Metanephros (tissue), 1 donor: Measurements from ENCODE around the gene SH3PXD2B. TPM values are rescaled to one million over a fixed set of nuclear protein-coding genes. Genes with fewer than 3 reads are reported as not detected.

Experiments
- total RNA-seq: library from RNA; depleted of rRNA; stranded (reverse); fragments of >200 nt; gene quantifications from one replicate; pipeline ENCODE4 v1.2.3, GENCODE V29; 2014

Gene SH3PXD2B
- 16.2 TPM for total RNA-seq

DNA sequence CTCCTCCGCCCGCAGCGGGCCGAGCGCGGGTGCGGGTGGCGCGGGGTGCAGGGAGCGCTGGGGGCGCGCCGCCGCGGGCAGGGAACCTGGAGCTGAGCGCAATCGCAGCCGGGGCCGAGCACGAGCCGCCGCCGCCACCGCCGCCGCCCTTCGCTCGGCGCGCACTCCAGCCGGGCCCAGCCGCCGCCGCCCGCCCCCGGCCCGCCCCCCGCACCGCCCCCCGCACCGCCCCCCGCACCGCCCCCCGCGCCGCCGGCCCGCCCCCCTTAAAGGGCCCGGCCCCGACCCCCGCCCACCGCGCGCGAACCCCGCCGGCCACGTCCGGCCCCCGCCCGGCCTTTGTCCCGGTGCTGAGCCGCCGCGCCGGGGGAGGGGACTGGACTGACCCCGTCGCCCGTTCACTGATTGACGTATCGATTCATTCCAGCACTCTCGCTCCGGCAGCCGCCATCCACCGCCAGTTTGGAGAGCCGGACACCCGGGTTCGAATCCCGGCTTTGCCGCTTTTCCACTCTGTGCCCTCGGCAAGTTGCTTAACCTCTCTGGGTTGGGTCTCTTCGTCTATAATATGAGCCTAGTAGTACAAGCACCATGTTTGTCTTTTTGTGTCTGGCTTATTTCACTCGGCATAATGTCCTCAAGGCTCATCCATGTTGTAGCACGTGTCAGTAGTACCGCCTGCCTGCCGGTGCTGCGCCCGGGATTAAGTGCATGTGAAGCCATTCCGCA is at the start of gene SH3PXD2B:
SH3PXD2B (minus strand) TSS at position 168 of the 729 bp plus-strand sequence. CDS start 173 bp downstream, outside the sequence.

DNA sequence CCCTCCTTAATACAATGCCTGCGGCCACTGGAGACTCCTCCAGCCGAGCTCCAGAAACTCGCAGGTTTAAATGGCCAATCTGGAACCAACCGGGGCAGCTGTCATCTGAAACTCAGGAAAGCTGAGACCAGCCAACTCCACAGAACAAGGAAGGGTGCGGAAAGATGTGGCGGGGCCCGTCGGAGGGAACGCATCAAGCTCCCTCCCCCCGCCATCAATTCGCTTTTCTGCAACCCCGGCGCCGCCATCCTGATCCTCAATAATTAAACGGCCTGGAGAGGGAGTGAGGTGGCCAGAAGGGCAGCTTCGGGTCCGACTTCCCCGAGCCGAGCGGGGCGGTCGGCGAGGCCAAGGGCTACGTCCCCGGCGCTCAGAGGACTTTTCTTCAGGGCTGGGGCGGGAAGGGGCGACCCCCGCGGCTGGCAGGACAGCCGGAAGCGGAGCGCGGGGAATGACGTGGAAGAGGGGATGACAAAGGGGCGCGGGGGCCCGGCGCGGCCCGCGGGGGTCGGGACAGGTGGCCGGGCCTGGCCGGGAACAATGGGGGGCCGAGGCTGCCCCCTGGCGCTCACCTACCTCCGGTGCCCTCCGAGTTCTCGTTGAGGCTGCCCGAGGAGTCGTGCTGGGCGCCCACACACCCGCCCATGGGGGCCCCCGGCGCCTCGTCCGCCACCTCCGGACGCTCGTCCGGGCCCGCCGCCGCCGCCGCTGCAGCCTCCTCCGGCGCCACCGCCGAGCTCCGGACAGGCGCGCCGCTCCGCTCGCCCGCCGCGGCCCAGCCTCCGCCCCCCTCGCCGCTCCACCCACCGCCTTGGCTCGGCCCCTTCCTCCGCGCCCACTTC is 171.1 kb downstream of the SH3PXD2B start, which contains the start of gene UBTD2:
UBTD2 (minus strand) TSS at position 745 of the 842 bp plus-strand sequence; CDS start at position 646, 99 bp downstream.

Other genes starting within 250 kb of the SH3PXD2B start
- 38.5 TPM for gene UBTD2, start 170.8 kb downstream of the SH3PXD2B start, total RNA-seq
- gene NEURL1B, start 186.7 kb upstream of the SH3PXD2B start, total RNA-seq = 27.9 TPM